Spleen (tissue), 7 donors: ENCODE data around the gene SYNDIG1.

ENCODE experiments used
- CTCF ChIP-seq, 11 experiments: fragments of 200-600 bp in 7 of 11; fragments of 450-650 bp in 4 of 11; sonication (generic) in 4 of 11; IDR thresholded peaks in 8 of 11; conservative IDR thresholded peaks in 3 of 11; 1 replicate in 7 of 11; 2 replicates in 4 of 11; pipeline versions ENCODE4 v1.4.0 to v1.8.0; 2016 to 2021; ENCODE audit warnings: antibody characterized with exemption in 11 of 11, inconsistent platforms in 4 of 11, mild to moderate bottlenecking in 1 of 11
- POLR2A ChIP-seq, 3 donors: fragments of 450-650 bp; IDR thresholded peaks; one replicate each; pipeline ENCODE4 v1.5.1; 2017; ENCODE audit warnings: antibody characterized with exemption in 3 of 3, mild to moderate bottlenecking in 1 of 3
- donor health status: DM: no; HTN: no; CAD: no; lungs with moderate emphysema.
- donor health status: DM: no; HTN: no; CAD: no.
- donor health status: DM: no; HTN: no; CAD: no.

- no peak for TF ChIP-seq POLR2A (IDR thresholded peaks at IDR 0.05)
- TF ChIP-seq CTCF (IDR thresholded peaks at IDR 0.05 in 8 of 11, conservative IDR thresholded peaks at IDR 0.05 in 3 of 11) = no peak
These were observed 106.4 kb downstream of the SYNDIG1 start for GRCh38 chr20:24575811-24576210.
